PFSK-1 (cell line): Measurements from ENCODE around the gene SEC61A1.

ENCODE experiments used
- FOXP2 ChIP-seq: optimal IDR thresholded peaks from 2 replicates; pipeline ENCODE3; 2011; ENCODE audit warnings: borderline replicate concordance, control low read depth, inconsistent platforms; ENCODE audit not compliant: insufficient read depth; ENCODE audit errors: extremely low read length, extremely low read depth
- POLR2AphosphoS5 ChIP-seq: IDR thresholded peaks from 2 replicates; pipeline ENCODE4 v1.6.1; 2012; ENCODE audit warnings: low read depth, mild to moderate bottlenecking, control low read depth, low read length, moderate library complexity
- SIN3A ChIP-seq: IDR thresholded peaks from 2 replicates; pipeline ENCODE4 v1.6.1; 2012; ENCODE audit warnings: mild to moderate bottlenecking, low read length, moderate library complexity, borderline replicate concordance; ENCODE audit not compliant: insufficient read depth
- TAF1 ChIP-seq: IDR thresholded peaks from 2 replicates; pipeline ENCODE4 v1.6.1; 2012; ENCODE audit warnings: low read length, control low read depth, borderline replicate concordance; ENCODE audit not compliant: insufficient read depth
- TF ChIP-seq, protein P1 (sequence below), 2 experiments: IDR thresholded peaks; 2 replicates each; pipeline versions ENCODE4 v1.6.1 to v1.8.0; 2011 to 2012; ENCODE audit warnings: low read depth in 2 of 2, low read length in 2 of 2, control low read depth in 1 of 2, inconsistent platforms in 1 of 2, mild to moderate bottlenecking in 1 of 2, moderate library complexity in 1 of 2; ENCODE audit not compliant: insufficient read depth in 1 of 2

The SEC61A1 gene

DNA sequence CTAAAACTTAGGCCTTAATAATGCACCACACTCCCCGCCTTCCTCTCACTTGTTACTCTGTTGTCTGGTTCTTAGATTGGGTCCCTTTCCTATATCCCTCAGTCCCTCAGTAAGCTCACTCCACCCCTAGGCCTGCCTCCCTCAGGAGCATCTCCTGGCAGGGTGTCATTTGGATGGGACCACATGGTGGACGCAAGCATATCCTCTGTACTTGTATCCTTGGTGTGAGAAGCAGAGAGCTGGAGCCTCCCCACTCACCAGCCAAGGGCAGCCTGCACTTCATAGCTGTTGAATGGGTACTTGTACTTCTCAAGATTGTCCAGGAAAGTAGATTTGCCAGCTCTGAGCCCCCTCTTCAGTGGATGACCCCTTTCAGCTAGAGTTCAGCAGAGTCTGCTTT is 11.6 kb downstream of the SEC61A1 start:
- TF ChIP-seq POLR2AphosphoS5 (no peak), TAF1 (no peak), FOXP2 (no peak), SIN3A (no peak)
- TF ChIP-seq, protein P1, sequence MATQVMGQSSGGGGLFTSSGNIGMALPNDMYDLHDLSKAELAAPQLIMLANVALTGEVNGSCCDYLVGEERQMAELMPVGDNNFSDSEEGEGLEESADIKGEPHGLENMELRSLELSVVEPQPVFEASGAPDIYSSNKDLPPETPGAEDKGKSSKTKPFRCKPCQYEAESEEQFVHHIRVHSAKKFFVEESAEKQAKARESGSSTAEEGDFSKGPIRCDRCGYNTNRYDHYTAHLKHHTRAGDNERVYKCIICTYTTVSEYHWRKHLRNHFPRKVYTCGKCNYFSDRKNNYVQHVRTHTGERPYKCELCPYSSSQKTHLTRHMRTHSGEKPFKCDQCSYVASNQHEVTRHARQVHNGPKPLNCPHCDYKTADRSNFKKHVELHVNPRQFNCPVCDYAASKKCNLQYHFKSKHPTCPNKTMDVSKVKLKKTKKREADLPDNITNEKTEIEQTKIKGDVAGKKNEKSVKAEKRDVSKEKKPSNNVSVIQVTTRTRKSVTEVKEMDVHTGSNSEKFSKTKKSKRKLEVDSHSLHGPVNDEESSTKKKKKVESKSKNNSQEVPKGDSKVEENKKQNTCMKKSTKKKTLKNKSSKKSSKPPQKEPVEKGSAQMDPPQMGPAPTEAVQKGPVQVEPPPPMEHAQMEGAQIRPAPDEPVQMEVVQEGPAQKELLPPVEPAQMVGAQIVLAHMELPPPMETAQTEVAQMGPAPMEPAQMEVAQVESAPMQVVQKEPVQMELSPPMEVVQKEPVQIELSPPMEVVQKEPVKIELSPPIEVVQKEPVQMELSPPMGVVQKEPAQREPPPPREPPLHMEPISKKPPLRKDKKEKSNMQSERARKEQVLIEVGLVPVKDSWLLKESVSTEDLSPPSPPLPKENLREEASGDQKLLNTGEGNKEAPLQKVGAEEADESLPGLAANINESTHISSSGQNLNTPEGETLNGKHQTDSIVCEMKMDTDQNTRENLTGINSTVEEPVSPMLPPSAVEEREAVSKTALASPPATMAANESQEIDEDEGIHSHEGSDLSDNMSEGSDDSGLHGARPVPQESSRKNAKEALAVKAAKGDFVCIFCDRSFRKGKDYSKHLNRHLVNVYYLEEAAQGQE (IDR thresholded peaks at IDR 0.05; ENCODE audit: insufficient read depth in 1 of 2, low read depth in 2 of 2, low read length in 2 of 2): no peak

DNA sequence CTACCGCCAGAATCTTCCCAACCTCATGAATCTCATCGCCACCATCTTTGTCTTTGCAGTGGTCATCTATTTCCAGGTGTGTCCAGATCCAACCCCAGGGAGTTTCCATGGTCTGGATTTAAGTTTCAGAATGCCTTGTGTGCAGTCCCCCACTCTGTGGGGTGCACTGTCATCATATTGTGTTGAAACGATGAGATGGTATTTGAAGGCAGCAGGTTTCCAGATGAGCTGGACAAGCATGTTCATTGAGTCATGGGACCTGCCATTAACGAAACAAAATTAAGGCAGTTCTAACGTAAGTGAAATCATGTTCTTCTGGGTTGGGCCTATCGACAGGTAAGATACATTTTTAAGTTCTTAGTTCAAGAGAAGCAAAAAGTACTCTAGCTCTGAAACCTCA is 12.7 kb downstream of the SEC61A1 start:
- TF ChIP-seq, protein P1 (IDR thresholded peaks at IDR 0.05; ENCODE audit: insufficient read depth in 1 of 2, low read depth in 2 of 2, low read length in 2 of 2): no peak
- no peak for TF ChIP-seq TAF1
- TF ChIP-seq SIN3A: no peak
- no peak for TF ChIP-seq FOXP2
- TF ChIP-seq POLR2AphosphoS5: no peak

DNA sequence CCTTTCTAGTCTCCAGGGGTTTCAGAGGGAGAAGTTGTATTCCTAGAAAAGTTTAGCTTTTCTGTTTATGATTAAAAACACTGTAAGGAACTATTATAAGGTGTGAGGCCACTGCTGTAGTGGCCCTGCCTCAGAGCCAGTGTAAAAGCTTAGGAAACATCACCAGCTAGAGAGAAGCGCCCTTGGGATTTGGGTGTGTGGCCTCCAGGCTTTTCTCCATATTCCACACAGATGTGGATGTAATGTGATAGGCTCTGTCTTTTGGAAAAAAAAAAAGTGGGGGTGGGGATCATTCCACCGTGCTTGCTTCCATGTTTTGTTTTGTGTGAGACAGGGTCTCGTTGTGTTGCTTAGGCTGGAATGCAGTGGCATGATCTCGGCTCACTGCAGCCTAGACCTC is 13.9 kb downstream of the SEC61A1 start:
- TF ChIP-seq SIN3A (no peak), FOXP2 (no peak), POLR2AphosphoS5 (no peak), TAF1 (no peak)
- TF ChIP-seq, protein P1 (IDR thresholded peaks at IDR 0.05; ENCODE audit: insufficient read depth in 1 of 2, low read depth in 2 of 2, low read length in 2 of 2): no peak

DNA sequence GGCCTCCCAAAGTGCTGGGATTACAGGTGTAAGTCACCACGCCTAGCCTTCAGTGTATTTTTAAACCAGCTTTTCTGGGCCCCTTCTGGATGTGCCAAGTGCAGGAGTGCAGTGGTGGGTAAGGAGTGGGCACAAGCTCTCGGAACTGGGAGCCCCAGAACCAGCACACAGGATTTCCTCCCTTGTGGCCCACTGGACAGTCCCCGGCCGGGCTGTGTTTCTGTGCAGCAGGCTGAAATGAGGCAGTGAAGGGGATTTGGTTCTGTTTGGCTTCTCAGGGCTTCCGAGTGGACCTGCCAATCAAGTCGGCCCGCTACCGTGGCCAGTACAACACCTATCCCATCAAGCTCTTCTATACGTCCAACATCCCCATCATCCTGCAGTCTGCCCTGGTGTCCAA is 14.4 kb downstream of the SEC61A1 start:
- no peak for TF ChIP-seq SIN3A
- TF ChIP-seq POLR2AphosphoS5: no peak
- no peak for TF ChIP-seq FOXP2

DNA sequence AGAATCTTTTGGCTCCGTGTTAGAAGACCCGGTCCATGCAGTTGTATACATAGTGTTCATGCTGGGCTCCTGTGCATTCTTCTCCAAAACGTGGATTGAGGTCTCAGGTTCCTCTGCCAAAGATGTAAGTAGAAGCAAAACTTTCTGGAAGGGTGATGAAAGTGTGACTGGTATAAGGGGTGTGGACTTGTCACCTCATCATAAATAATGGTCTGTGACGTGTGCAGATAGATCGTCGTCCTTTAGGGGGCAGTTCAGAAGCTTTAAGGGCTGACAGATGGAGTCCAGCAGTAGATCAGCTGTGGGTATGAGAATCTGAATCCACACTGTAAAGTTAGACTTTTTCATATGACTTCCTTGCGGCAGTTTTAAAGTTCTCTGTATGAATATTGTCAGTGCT is 15.3 kb downstream of the SEC61A1 start:
- no peak for TF ChIP-seq POLR2AphosphoS5
- TF ChIP-seq, protein P1 (IDR thresholded peaks at IDR 0.05; ENCODE audit: insufficient read depth in 1 of 2, low read depth in 2 of 2, low read length in 2 of 2): no peak
- TF ChIP-seq FOXP2: no peak
- no peak for TF ChIP-seq SIN3A
- no peak for TF ChIP-seq TAF1

DNA sequence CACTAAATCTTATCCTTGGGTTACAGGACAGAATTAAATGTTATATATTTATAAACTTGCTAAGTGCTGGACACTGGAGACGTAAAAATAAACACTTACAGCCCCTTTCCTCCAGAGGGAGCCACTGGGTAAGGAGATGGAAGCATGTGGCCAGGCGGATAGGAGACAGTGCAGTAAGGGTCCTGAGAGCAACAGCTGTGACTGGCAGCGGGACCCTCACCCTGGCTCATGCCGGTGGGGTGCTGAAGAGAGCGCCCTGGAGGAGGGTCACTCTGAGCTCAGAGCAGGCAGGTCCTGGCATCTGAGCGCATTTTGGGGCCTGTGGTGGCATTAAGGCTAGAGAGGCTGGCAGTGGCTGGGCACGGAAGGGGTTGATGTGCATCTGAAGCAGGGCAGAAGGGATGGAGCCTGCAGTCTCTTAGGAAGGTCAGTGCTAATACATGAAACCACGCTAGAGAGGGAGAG is 16.0 kb downstream of the SEC61A1 start:
- TF ChIP-seq POLR2AphosphoS5: no peak
- no peak for TF ChIP-seq FOXP2
- TF ChIP-seq SIN3A: no peak
- TF ChIP-seq, protein P1 (IDR thresholded peaks at IDR 0.05; ENCODE audit: insufficient read depth in 1 of 2, low read depth in 2 of 2, low read length in 2 of 2): no peak
- TF ChIP-seq TAF1: no peak
